ENCODE results near the gene ALDH2. TPM values are rescaled to one million over a fixed set of nuclear protein-coding genes. Genes with fewer than 3 reads are reported as not detected.
"Not testable (repeated sequence)": the region's sequence is repeated elsewhere in the genome, so short reads cannot be mapped to it uniquely, and the experiment has no call there.

ALDH2 gene
- total RNA-seq, 3 donors from 2014 or later, result 293 to 382 (median 304) TPM

DNA sequence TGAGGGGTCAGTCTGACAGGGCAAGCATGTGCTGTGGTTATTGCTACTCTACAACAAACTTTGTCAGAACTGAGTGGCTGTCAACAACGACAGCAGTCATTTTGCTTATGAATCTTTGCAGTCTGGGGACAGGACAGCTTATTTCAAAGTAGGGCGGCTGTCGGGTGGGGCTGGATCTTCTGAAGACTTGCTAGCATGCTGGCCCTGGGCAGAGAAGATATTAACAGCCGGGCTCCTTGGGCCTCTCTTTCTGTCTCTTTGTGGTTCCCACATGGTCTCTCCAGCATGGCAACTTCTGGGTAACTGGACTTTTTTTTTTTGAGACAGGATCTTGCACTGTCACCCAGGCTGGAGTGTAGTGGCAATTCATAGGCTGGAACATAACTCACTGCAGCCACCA, 33.9 kb upstream of the ALDH2 start:
- DNase-seq (no peak), ATAC-seq (no peak)
- H3K4me3 ChIP-seq, result no peak overlapping the region
- no peaks in the 10 kb centered on the region for H3K36me3 ChIP-seq (ENCODE audit: low read depth)
- TF ChIP-seq, protein P1, sequence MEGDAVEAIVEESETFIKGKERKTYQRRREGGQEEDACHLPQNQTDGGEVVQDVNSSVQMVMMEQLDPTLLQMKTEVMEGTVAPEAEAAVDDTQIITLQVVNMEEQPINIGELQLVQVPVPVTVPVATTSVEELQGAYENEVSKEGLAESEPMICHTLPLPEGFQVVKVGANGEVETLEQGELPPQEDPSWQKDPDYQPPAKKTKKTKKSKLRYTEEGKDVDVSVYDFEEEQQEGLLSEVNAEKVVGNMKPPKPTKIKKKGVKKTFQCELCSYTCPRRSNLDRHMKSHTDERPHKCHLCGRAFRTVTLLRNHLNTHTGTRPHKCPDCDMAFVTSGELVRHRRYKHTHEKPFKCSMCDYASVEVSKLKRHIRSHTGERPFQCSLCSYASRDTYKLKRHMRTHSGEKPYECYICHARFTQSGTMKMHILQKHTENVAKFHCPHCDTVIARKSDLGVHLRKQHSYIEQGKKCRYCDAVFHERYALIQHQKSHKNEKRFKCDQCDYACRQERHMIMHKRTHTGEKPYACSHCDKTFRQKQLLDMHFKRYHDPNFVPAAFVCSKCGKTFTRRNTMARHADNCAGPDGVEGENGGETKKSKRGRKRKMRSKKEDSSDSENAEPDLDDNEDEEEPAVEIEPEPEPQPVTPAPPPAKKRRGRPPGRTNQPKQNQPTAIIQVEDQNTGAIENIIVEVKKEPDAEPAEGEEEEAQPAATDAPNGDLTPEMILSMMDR (IDR thresholded peaks at IDR 0.05), result no peak
- H3K4me1 ChIP-seq (ENCODE audit: low read depth), result no peaks in the 10 kb centered on the region
- intact Hi-C loops (cut with DNase I, micrococcal nuclease), result no loop called here
- H3K9me3 ChIP-seq, result no peaks in the 10 kb centered on the region

- TF ChIP-seq, protein P1 (IDR thresholded peaks at IDR 0.05), result no peak
- DNase-seq, result no peak
- Histone ChIP-seq H3K9me3 (no peaks in the 10 kb centered on the region), H3K4me1 (ENCODE audit: low read depth) (no peaks in the 10 kb centered on the region), H3K4me3 (no peak overlapping the region), H3K36me3 (ENCODE audit: low read depth) (no peaks in the 10 kb centered on the region)
- ATAC-seq, result no peak
- intact Hi-C loops (cut with DNase I, micrococcal nuclease), result no loop called here
Measured at GRCh38 chr12:111733340-111733915, 33.3 kb upstream of the ALDH2 start.

DNA sequence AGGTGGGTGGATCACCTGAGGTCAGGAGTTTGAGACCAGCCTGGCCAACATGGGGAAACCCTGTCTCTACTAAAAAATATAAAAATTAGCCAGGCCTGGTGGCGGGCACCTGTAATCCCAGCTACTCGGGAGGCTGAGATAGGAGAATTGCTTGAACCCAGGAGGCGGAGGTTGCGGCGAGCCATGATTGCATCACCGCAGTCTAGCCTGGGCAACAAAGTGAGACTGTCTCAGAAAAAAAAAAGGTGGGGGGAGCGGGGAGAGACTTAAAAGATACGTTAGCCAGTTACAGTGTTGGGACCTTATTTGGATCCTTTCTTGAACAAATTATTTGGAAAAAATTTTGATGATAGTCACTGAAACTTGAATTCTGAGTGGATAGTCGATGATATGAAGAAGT, 27.2 kb upstream of the ALDH2 start:
- H3K4me3 ChIP-seq; intact Hi-C loops (cut with DNase I, micrococcal nuclease); H3K9me3 ChIP-seq; ATAC-seq; H3K36me3 ChIP-seq (ENCODE audit: low read depth): not testable (repeated sequence)
- peaks cover 15% of the 10 kb centered on the region for H3K4me1 ChIP-seq (ENCODE audit: low read depth)
- peak in 1 of 3 donors; percentile 17 for DNase-seq

GRCh38 chr12:111741235-111741812, 25.4 kb upstream of the ALDH2 start:
- H3K9me3 ChIP-seq, result no peaks in the 10 kb centered on the region
- no peak overlapping the region for H3K4me3 ChIP-seq
- peaks cover 15% of the 10 kb centered on the region for H3K4me1 ChIP-seq (ENCODE audit: low read depth)
- H3K36me3 ChIP-seq (ENCODE audit: low read depth), result no peaks in the 10 kb centered on the region
- intact Hi-C loops (cut with DNase I, micrococcal nuclease), result no loop called here
- TF ChIP-seq, protein P1 (IDR thresholded peaks at IDR 0.05), result no peak
- ATAC-seq (peak; percentile 94), DNase-seq (peak in 2 of 3 donors; percentile 33 to 79)

DNA sequence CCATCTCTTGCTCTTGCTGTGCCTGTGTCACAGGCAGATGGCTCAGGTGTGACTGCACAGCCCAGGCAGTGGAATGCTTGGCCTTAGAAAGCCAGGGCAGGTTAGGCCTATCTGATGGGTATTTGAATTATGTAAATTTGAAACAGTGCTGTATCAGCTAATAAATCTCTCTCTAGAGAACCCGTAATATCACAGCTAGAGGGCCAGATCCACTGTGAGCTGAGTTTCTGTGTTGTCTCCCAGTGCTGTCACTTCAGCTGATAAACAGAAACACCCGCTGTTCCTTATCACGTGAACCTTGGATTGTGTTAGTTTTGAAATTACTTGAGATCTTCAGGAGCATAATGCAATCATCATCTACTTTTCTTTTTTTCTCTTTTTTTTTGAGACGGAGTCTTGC, 21.5 kb upstream of the ALDH2 start:
- intact Hi-C loops (cut with DNase I, micrococcal nuclease), result no loop called here
- TF ChIP-seq, protein P1 (IDR thresholded peaks at IDR 0.05), result no peak
- H3K4me1 ChIP-seq (ENCODE audit: low read depth), result peaks cover 15% of the 10 kb centered on the region
- H3K9me3 ChIP-seq, result no peaks in the 10 kb centered on the region
- DNase-seq (no peak), ATAC-seq (no peak)
- no peak overlapping the region for H3K4me3 ChIP-seq
- peaks cover 9% of the 10 kb centered on the region for H3K36me3 ChIP-seq (ENCODE audit: low read depth)

- Histone ChIP-seq H3K36me3 (ENCODE audit: low read depth) (peaks cover 9% of the 10 kb centered on the region), H3K4me3 (no peak overlapping the region), H3K9me3 (no peaks in the 10 kb centered on the region), H3K4me1 (ENCODE audit: low read depth) (no peaks in the 10 kb centered on the region)
- intact Hi-C loops (cut with DNase I, micrococcal nuclease), result no loop called here
- TF ChIP-seq, protein P1 (IDR thresholded peaks at IDR 0.05), result no peak
- ATAC-seq, result no peak
- peak in 1 of 3 donors; percentile 2 for DNase-seq
Measured at GRCh38 chr12:111747333-111747732, 19.4 kb upstream of the ALDH2 start.
